HepG2 (cell line): Measurements from ENCODE around the gene KCTD13. TPM values are rescaled to one million over a fixed set of nuclear protein-coding genes. Genes with fewer than 3 reads are reported as not detected.

Experiments used
- ADNP ChIP-seq: sonication (generic); formaldehyde crosslinking; IDR thresholded peaks from 2 replicates; pipeline ENCODE4 v1.4.0; 2020; ENCODE audit warnings: missing genetic modification reagents
- ARNT ChIP-seq: fragments of 450-650 bp; IDR thresholded peaks from 2 replicates; pipeline ENCODE4 v1.6.1; 2017
- ASH2L ChIP-seq: fragments of 300-600, 200-600 bp; sonication (generic); IDR thresholded peaks from 2 replicates; pipeline ENCODE4 v1.7.0; 2017; ENCODE audit warnings: low read depth, mild to moderate bottlenecking, moderate library complexity, mixed read lengths, low read length; ENCODE audit not compliant: insufficient read length
- ELF3 ChIP-seq: IDR thresholded peaks from 2 replicates; pipeline ENCODE4 v1.6.1; 2016; ENCODE audit warnings: missing genetic modification reagents, missing compliant biosample characterization
- GPN1 ChIP-seq: sonication (generic); formaldehyde crosslinking; IDR thresholded peaks from 2 replicates; pipeline ENCODE4 v1.5.1; 2020; ENCODE audit warnings: missing genetic modification reagents, borderline replicate concordance
- HDAC2 ChIP-seq: sonication (generic); formaldehyde crosslinking; IDR thresholded peaks from 2 replicates; pipeline ENCODE4 v1.4.0; 2020; ENCODE audit warnings: missing genetic modification reagents
- HMGA1 ChIP-seq: sonication (generic); formaldehyde crosslinking; conservative IDR thresholded peaks from 2 replicates; pipeline ENCODE4 v1.4.0; 2020; ENCODE audit warnings: missing genetic modification reagents
- HNF4G ChIP-seq, 2 experiments: sonication (generic) in 1 of 2; formaldehyde crosslinking in 1 of 2; IDR thresholded peaks; 2 replicates each; pipeline versions ENCODE4 v1.4.0 to v1.6.1; 2011 to 2020; ENCODE audit warnings: borderline replicate concordance in 2 of 2, low read depth in 2 of 2, mild to moderate bottlenecking in 2 of 2, low read length in 1 of 2, missing genetic modification reagents in 1 of 2, moderate library complexity in 1 of 2
- KDM5A ChIP-seq: fragments of 200-600 bp; sonication (generic); IDR thresholded peaks from 2 replicates; pipeline ENCODE4 v1.7.0; 2018; ENCODE audit warnings: antibody characterized with exemption, mild to moderate bottlenecking, low read length, borderline replicate concordance
- KLF15 ChIP-seq: sonication (generic); formaldehyde crosslinking; IDR thresholded peaks from 2 replicates; pipeline ENCODE4 v1.8.1; 2023; ENCODE audit warnings: borderline replicate concordance, mild to moderate bottlenecking, inconsistent platforms, missing genetic modification reagents, mixed read lengths
- MYC ChIP-seq: sonication (generic); formaldehyde crosslinking; IDR thresholded peaks from 2 replicates; pipeline ENCODE4 v1.9.0; 2021; ENCODE audit warnings: missing genetic modification reagents, borderline replicate concordance
- PHB2 ChIP-seq: fragments of 450-650 bp; IDR thresholded peaks from 2 replicates; pipeline ENCODE4 v1.6.1; 2018; ENCODE audit not compliant: partially characterized antibody
- POLR2A ChIP-seq, 2 experiments: IDR thresholded peaks; 2 replicates each; pipeline ENCODE4 v1.6.1; 2011; ENCODE audit warnings: low read depth in 2 of 2, low read length in 2 of 2, mild to moderate bottlenecking in 1 of 2, moderate library complexity in 1 of 2; ENCODE audit not compliant: insufficient read depth in 1 of 2
- RCOR2 ChIP-seq: IDR thresholded peaks from 2 replicates; pipeline ENCODE4 v1.6.1; 2016; ENCODE audit warnings: missing biosample characterization, missing genetic modification reagents
- RFXAP ChIP-seq: sonication (generic); formaldehyde crosslinking; IDR thresholded peaks from 2 replicates; pipeline ENCODE4 v1.4.0; 2020; ENCODE audit warnings: missing genetic modification reagents, borderline replicate concordance
- STAT5B ChIP-seq: sonication (generic); formaldehyde crosslinking; IDR thresholded peaks from 2 replicates; pipeline ENCODE4 v1.4.0; 2020; ENCODE audit warnings: missing genetic modification reagents
- TAF1 ChIP-seq: sonication (generic); formaldehyde crosslinking; IDR thresholded peaks from 2 replicates; pipeline ENCODE4 v1.4.0; 2020; ENCODE audit warnings: missing genetic modification reagents
- ZNF160 ChIP-seq: sonication (generic); formaldehyde crosslinking; IDR thresholded peaks from 2 replicates; pipeline ENCODE4 v1.8.0; 2022; ENCODE audit warnings: mild to moderate bottlenecking, inconsistent platforms, missing genetic modification reagents
- ZNF615 ChIP-seq: sonication (generic); formaldehyde crosslinking; IDR thresholded peaks from 2 replicates; pipeline ENCODE4 v1.5.0; 2020; ENCODE audit warnings: mild to moderate bottlenecking, missing genetic modification reagents, borderline replicate concordance
- ZNF616 ChIP-seq: sonication (generic); formaldehyde crosslinking; IDR thresholded peaks from 2 replicates; pipeline ENCODE4 v1.5.0; 2020; ENCODE audit warnings: low read depth, mild to moderate bottlenecking, missing genetic modification reagents
- polyA plus RNA-seq, 8 experiments: library from polyadenylated mRNA; depleted of rRNA in 3 of 8; stranded (reverse) in 7 of 8; unstranded in 1 of 8; fragments of >200 nt; fragmentation: Illumina TruSeq in 4 of 8; extraction: Trizol in 4 of 8; gene quantifications; 2 replicates each; pipeline versions ENCODE4 v1.2.1 to v1.2.3, GENCODE V29; 2011 to 2016; ENCODE audit warnings: low read depth in 4 of 8, missing spikeins in 1 of 8, mixed read lengths in 1 of 8; ENCODE audit not compliant: insufficient read depth in 1 of 8
- total RNA-seq, 5 experiments: library from RNA; depleted of rRNA; stranded (reverse); fragments of >200 nt; fragmentation: Illumina TruSeq; extraction: Trizol; gene quantifications; 2 replicates each; pipeline ENCODE4 v1.2.3, GENCODE V29; 2016; ENCODE audit warnings: low read depth in 1 of 5
- TF ChIP-seq, protein P1 (sequence below): IDR thresholded peaks from 2 replicates; pipeline ENCODE4 v1.6.1; 2016; ENCODE audit warnings: low read depth, control low read depth
- TF ChIP-seq, protein P2 (sequence below), 2 experiments: sonication (generic) in 1 of 2; formaldehyde crosslinking in 1 of 2; IDR thresholded peaks; 2 replicates each; pipeline versions ENCODE4 v1.5.1 to v1.6.1; 2011 to 2020; ENCODE audit warnings: borderline replicate concordance in 1 of 2, low read depth in 1 of 2, low read length in 1 of 2, mild to moderate bottlenecking in 1 of 2, missing genetic modification reagents in 1 of 2, moderate library complexity in 1 of 2
- TF ChIP-seq, protein P3 (sequence below): sonication (generic); formaldehyde crosslinking; IDR thresholded peaks from 2 replicates; pipeline ENCODE4 v1.8.1; 2023; ENCODE audit warnings: missing genetic modification reagents, mild to moderate bottlenecking, borderline replicate concordance
- TF ChIP-seq, protein P4 (sequence below): IDR thresholded peaks from 2 replicates; pipeline ENCODE4 v1.6.1; 2016; ENCODE audit warnings: control low read depth

The KCTD13 gene
- total and polyA plus RNA-seq, 2 of the 13 experiments (the other 11 are each of a cell fraction or from before 2014, with no cell fraction given): 6.3 to 14.7 TPM

DNA sequence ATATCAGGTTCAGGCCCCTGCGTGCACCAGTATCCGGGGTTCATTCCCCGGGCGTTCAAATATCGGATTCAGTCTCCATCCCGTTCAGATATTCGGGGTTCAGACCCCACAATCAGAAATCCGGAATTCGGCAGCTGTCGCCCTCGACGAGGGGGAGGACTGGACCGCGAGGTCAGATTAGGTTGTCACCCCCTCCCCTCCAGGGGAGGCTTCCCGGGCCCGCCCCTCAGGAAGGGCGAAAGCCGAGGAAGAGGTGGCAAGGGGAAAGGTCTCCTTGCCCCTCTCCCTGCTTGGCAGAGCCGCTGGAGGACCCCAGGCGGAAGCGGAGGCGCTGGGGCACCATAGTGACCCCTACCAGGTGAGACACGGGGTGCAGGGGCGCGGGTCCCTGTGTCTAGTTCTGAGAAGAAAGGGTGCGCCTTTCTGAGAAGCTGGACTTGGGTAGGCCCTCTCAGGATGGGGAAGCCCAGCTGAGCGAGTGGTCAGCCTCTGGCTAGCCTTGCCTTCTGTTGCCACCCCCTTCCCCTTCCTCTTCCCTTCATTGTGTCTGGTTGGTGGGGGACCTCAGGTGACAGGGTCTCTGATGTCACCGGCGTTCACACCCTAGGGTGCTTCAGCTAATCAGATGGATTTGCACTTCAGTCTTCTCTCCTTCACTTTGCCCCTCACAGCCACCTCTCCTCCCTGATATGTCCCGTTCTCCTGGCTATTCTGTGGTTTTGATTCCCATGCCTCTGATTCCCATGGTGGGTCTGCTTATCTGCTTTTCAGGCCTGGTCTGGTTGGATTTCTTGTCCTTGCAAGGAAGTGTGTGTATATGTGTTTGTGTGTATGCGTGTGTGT, 48.5 kb upstream of the KCTD13 start (continued):
- TF ChIP-seq KDM5A (0 out of 2 replicates have a peak, but pooled peaks have one; percentile 23), PHB2 (no peak), ZNF616 (CRISPR knock-in tag) (no peak), MYC (CRISPR knock-in tag) (0 out of 2 replicates have a peak, but pooled peaks have one; percentile 4), ASH2L (no peak), TAF1 (0 out of 2 replicates have a peak, but pooled peaks have one; percentile 20), ELF3 (CRISPR knock-in tag) (peak; percentile 51; the same call in 1 of the 2 replicates), ADNP (CRISPR knock-in tag) (no peak), STAT5B (CRISPR knock-in tag) (no peak), GPN1 (CRISPR knock-in tag) (no peak), HDAC2 (CRISPR knock-in tag) (0 out of 2 replicates have a peak, but pooled peaks have one; percentile 10), ARNT (no peak), POLR2A (IDR thresholded peaks at IDR 0.05; ENCODE audit: insufficient read depth in 1 of 2, low read depth in 2 of 2, low read length in 2 of 2) (peak; percentile 6 to 49; a peak in 2 of 4 replicates), ZNF615 (CRISPR knock-in tag) (no peak), RCOR2 (CRISPR knock-in tag) (no peak), RFXAP (CRISPR knock-in tag) (no peak), ZNF160 (CRISPR knock-in tag) (0 out of 2 replicates have a peak, but pooled peaks have one; percentile 20), HMGA1 (no peak), HNF4G (IDR thresholded peaks at IDR 0.05; ENCODE audit: borderline replicate concordance, low read depth, low read length) (no peak), HNF4G (CRISPR knock-in tag; IDR thresholded peaks at IDR 0.05; ENCODE audit: borderline replicate concordance, low read depth) (no peak), KLF15 (no peak)
- TF ChIP-seq, protein P1, sequence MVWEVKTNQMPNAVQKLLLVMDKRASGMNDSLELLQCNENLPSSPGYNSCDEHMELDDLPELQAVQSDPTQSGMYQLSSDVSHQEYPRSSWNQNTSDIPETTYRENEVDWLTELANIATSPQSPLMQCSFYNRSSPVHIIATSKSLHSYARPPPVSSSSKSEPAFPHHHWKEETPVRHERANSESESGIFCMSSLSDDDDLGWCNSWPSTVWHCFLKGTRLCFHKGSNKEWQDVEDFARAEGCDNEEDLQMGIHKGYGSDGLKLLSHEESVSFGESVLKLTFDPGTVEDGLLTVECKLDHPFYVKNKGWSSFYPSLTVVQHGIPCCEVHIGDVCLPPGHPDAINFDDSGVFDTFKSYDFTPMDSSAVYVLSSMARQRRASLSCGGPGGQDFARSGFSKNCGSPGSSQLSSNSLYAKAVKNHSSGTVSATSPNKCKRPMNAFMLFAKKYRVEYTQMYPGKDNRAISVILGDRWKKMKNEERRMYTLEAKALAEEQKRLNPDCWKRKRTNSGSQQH (CRISPR knock-in tag): no peak
- TF ChIP-seq, protein P2, sequence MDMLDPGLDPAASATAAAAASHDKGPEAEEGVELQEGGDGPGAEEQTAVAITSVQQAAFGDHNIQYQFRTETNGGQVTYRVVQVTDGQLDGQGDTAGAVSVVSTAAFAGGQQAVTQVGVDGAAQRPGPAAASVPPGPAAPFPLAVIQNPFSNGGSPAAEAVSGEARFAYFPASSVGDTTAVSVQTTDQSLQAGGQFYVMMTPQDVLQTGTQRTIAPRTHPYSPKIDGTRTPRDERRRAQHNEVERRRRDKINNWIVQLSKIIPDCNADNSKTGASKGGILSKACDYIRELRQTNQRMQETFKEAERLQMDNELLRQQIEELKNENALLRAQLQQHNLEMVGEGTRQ (IDR thresholded peaks at IDR 0.05; ENCODE audit: low read depth, low read length): 0 out of 2 replicates have a peak, but pooled peaks have one; percentile 7
- TF ChIP-seq, protein P2 (CRISPR knock-in tag; IDR thresholded peaks at IDR 0.05; ENCODE audit: borderline replicate concordance): no peak
- TF ChIP-seq, protein P3, sequence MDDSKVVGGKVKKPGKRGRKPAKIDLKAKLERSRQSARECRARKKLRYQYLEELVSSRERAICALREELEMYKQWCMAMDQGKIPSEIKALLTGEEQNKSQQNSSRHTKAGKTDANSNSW: peak; percentile 34; the same call in 1 of the 2 replicates
- TF ChIP-seq, protein P4, sequence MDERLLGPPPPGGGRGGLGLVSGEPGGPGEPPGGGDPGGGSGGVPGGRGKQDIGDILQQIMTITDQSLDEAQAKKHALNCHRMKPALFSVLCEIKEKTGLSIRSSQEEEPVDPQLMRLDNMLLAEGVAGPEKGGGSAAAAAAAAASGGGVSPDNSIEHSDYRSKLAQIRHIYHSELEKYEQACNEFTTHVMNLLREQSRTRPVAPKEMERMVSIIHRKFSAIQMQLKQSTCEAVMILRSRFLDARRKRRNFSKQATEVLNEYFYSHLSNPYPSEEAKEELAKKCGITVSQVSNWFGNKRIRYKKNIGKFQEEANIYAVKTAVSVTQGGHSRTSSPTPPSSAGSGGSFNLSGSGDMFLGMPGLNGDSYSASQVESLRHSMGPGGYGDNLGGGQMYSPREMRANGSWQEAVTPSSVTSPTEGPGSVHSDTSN (CRISPR knock-in tag): no peak
